B cell (primary cell): ENCODE results near the gene ATP9A. TPM values are rescaled to one million over a fixed set of nuclear protein-coding genes. Genes with fewer than 3 reads are reported as not detected.

Experiments used
- ATAC-seq: fragments of 200-7000 bp; cut with Tn5 transposase; one replicate; pipeline ENCODE4 v1.10.0; 2021; ENCODE audit warnings: low read depth, mild to moderate bottlenecking, moderate number of reproducible peaks, moderate library complexity
- CTCF ChIA-PET: fragments of 350-600 bp; sonication (Branson Sonifier 250); formaldehyde crosslinking; loops from one replicate; lab custom pipeline; 2021; ENCODE audit warnings: antibody characterized with exemption, inconsistent platforms; lab: Charles Lee
- POLR2A ChIA-PET: fragments of 350-600 bp; sonication (Branson Sonifier 250); formaldehyde crosslinking; loops from one replicate; lab custom pipeline; 2021; ENCODE audit warnings: antibody characterized with exemption; lab: Charles Lee
- DNase-seq: peaks from one replicate; pipeline ENCODE4 v3.0.0; 2013
- H2AFZ ChIP-seq: 2 replicates; pipeline ENCODE4 v1.6.1; 2012; ENCODE audit warnings: mild to moderate bottlenecking, low read depth, low read length; ENCODE audit not compliant: insufficient read depth, poor library complexity, severe bottlenecking
- H3K27ac ChIP-seq, 2 donors: 1 replicate in 1 of 2; 2 replicates in 1 of 2; pipeline ENCODE4 v1.5.1; 2012 to 2013; ENCODE audit warnings: low read length in 2 of 2, mild to moderate bottlenecking in 2 of 2, moderate library complexity in 1 of 2
- H3K27me3 ChIP-seq, 4 experiments: fragments of 200-600 bp in 1 of 4; sonication (generic) in 1 of 4; replicated peaks in 1 of 4; 1 replicate in 2 of 4; 2 replicates in 2 of 4; pipeline versions ENCODE4 v1.6.1 to v1.7.0; 2013 to 2016; ENCODE audit warnings: low read length in 3 of 4, mild to moderate bottlenecking in 2 of 4, mixed read lengths in 1 of 4, moderate library complexity in 1 of 4; ENCODE audit not compliant: insufficient read depth in 4 of 4, control insufficient read depth in 3 of 4; ENCODE audit errors: control extremely low read depth in 1 of 4
- H3K36me3 ChIP-seq, 2 experiments: replicated peaks in 1 of 2; 1 replicate in 1 of 2; 2 replicates in 1 of 2; pipeline versions ENCODE4 v1.6.1 to v1.7.1; 2013; ENCODE audit warnings: low read length in 1 of 2; ENCODE audit not compliant: insufficient read depth in 2 of 2, control insufficient read depth in 1 of 2; ENCODE audit errors: control extremely low read depth in 1 of 2, extremely low read depth in 1 of 2
- H3K4me1 ChIP-seq, 2 donors: fragments of 200-600 bp in 1 of 2; sonication (generic) in 1 of 2; 1 replicate in 1 of 2; 2 replicates in 1 of 2; pipeline versions ENCODE4 v1.5.1 to v1.6.1; 2013 to 2017; ENCODE audit warnings: low read length in 2 of 2; ENCODE audit not compliant: control insufficient read depth in 2 of 2, insufficient read depth in 2 of 2
- H3K4me2 ChIP-seq: replicated peaks from 2 replicates; pipeline ENCODE3; 2012; ENCODE audit warnings: mild to moderate bottlenecking, low read depth, low read length; ENCODE audit not compliant: poor library complexity, severe bottlenecking
- H3K4me3 ChIP-seq, 5 experiments: fragments of 200-600 bp in 1 of 5; sonication (generic) in 1 of 5; 1 replicate in 3 of 5; 2 replicates in 2 of 5; pipeline versions ENCODE4 v1.5.1 to v1.7.0; 2011 to 2016; ENCODE audit warnings: low read length in 4 of 5, mild to moderate bottlenecking in 4 of 5, low read depth in 2 of 5, control low read depth in 1 of 5, moderate library complexity in 1 of 5; ENCODE audit not compliant: insufficient read depth in 1 of 5; ENCODE audit errors: control extremely low read depth in 1 of 5, extremely low read depth in 1 of 5
- H3K79me2 ChIP-seq: fragments of 200-600 bp; sonication (generic); one replicate; pipeline ENCODE4 v1.6.0; 2016; ENCODE audit warnings: low read length; ENCODE audit not compliant: control insufficient read depth, insufficient read depth
- H3K9ac ChIP-seq: fragments of 200-600 bp; sonication (generic); 2 replicates; pipeline ENCODE4 v1.6.1; 2017; ENCODE audit warnings: mild to moderate bottlenecking, low read length, moderate library complexity
- H3K9me3 ChIP-seq, 3 donors: one replicate each; pipeline versions ENCODE4 v1.6.1 to v1.7.1; 2013; ENCODE audit warnings: low read length in 2 of 3; ENCODE audit not compliant: control insufficient read depth in 2 of 3, insufficient read depth in 1 of 3; ENCODE audit errors: control extremely low read depth in 1 of 3
- H4K20me1 ChIP-seq: 2 replicates; pipeline ENCODE4 v1.6.0; 2012; ENCODE audit warnings: mild to moderate bottlenecking, low read length; ENCODE audit not compliant: insufficient read depth, control insufficient read depth, poor library complexity, severe bottlenecking
- H3K27ac Mint-ChIP-seq: one replicate; pipeline ENCODE4 v1.8.0; 2021; ENCODE audit warnings: mixed read lengths
- H3K27me3 Mint-ChIP-seq: one replicate; pipeline ENCODE4 v1.8.0; 2021; ENCODE audit warnings: mixed read lengths
- H3K4me1 Mint-ChIP-seq: one replicate; pipeline ENCODE4 v1.8.0; 2021; ENCODE audit warnings: mixed read lengths
- H3K4me3 Mint-ChIP-seq: one replicate; pipeline ENCODE4 v1.8.0; 2021; ENCODE audit warnings: mixed read lengths
- H3K9me3 Mint-ChIP-seq: one replicate; pipeline ENCODE4 v1.8.0; 2022; ENCODE audit warnings: mixed read lengths; ENCODE audit not compliant: insufficient read depth
- CTCF ChIP-seq: fragments of 200-600 bp; IDR thresholded peaks from one replicate; pipeline ENCODE4 v1.8.0; 2022; ENCODE audit warnings: antibody characterized with exemption, mild to moderate bottlenecking
- EZH2 ChIP-seq: IDR thresholded peaks from 2 replicates; pipeline ENCODE4 v1.6.1; 2012; ENCODE audit warnings: borderline replicate concordance, low read depth, mild to moderate bottlenecking, moderate library complexity, low read length; ENCODE audit not compliant: insufficient read depth, poor library complexity, severe bottlenecking
- WGBS: methylation state at CpG from one replicate; pipeline ENCODE4 v1.1.5; 2013; ENCODE audit warnings: missing lambda C conversion rate; ENCODE audit not compliant: insufficient coverage; 5-methylcytosine and 5-hydroxymethylcytosine counted together
- intact Hi-C: fragments of 100-400 bp; cut with micrococcal nuclease; formaldehyde crosslinking; loops from one replicate; pipeline ENCODE4 v1.10.0; 2022
- polyA plus RNA-seq: library from polyadenylated mRNA; depleted of rRNA; stranded (reverse); fragments of >200 nt; gene quantifications from 2 replicates; pipeline ENCODE4 v1.2.3, GENCODE V29; 2012
- total RNA-seq, 2 donors: library from RNA; stranded (reverse); fragments of 120-200 nt in 1 of 2; gene quantifications; 1 replicate in 1 of 2; 2 replicates in 1 of 2; pipeline versions ENCODE4 v1.2.3 to v1.2.4, GENCODE V29; 2013 to 2022

The ATP9A gene
- total and polyA plus RNA-seq, 2 donors (not counting 1 experiment from before 2014, with no cell fraction given) = 0.13 to 0.22 TPM

- Histone ChIP-seq H2AFZ (no peak overlapping the region), H3K27ac (no peak overlapping the region), H3K9ac (no peak overlapping the region), H3K4me2 (no peak overlapping the region), H3K9me3 (no peaks in the 10 kb centered on the region), H3K4me1 (no peaks in the 10 kb centered on the region), H3K79me2 (no peaks in the 10 kb centered on the region), H3K4me3 (no peak overlapping the region), H4K20me1 (no peaks in the 10 kb centered on the region), H3K27me3 (peaks cover 0 to 21% (median 0%) of the 10 kb centered on the region in 4 experiments), H3K36me3 (no peaks in the 10 kb centered on the region)
- intact Hi-C loops = no loop called here
- TF ChIP-seq CTCF = no peak
- no peak for TF ChIP-seq EZH2
- POLR2A ChIA-PET = no interaction called here
- H3K9me3 Mint-ChIP-seq = no peaks in the 10 kb centered on the region
- peaks cover 2% of the 10 kb centered on the region for H3K4me1 Mint-ChIP-seq
- H3K27me3 Mint-ChIP-seq = peaks cover 47% of the 10 kb centered on the region
- WGBS = no CpG with 5 or more reads among the region's 5 CpGs
- ATAC-seq = no peak
- H3K27ac Mint-ChIP-seq = no peak overlapping the region
- CTCF ChIA-PET = interaction anchor here (1.1 to 1.5 kb wide), 3 partner anchors 11 to 15 kb away, joined by 3 to 7 read pairs (median 3); no protein-coding TSS in a partner anchor
- no peak overlapping the region for H3K4me3 Mint-ChIP-seq
- DNase-seq = no peak
Measured at GRCh38 chr20:51608061-51608460, 160.1 kb downstream of the ATP9A start.

- no peak for DNase-seq
- no peaks in the 10 kb centered on the region for H3K4me1 ChIP-seq
- no peak overlapping the region for H3K4me2 ChIP-seq
- H3K27me3 ChIP-seq = peaks cover 0 to 22% (median 0%) of the 10 kb centered on the region in 4 experiments
- H3K79me2 ChIP-seq = no peaks in the 10 kb centered on the region
- peaks cover 2% of the 10 kb centered on the region for H3K4me1 Mint-ChIP-seq
- POLR2A ChIA-PET = no interaction called here
- ATAC-seq = no peak
- H4K20me1 ChIP-seq = no peaks in the 10 kb centered on the region
- H3K9me3 ChIP-seq = no peaks in the 10 kb centered on the region
- no peaks in the 10 kb centered on the region for H3K36me3 ChIP-seq
- intact Hi-C loops = no loop called here
- 50% methylated on average over 1 of the region's 2 CpGs for WGBS
- no peak overlapping the region for H3K27ac ChIP-seq
- TF ChIP-seq EZH2 (no peak), CTCF (no peak)
- H2AFZ ChIP-seq = no peak overlapping the region
- no peak overlapping the region for H3K4me3 Mint-ChIP-seq
- no peaks in the 10 kb centered on the region for H3K9me3 Mint-ChIP-seq
- peaks cover 42% of the 10 kb centered on the region for H3K27me3 Mint-ChIP-seq
- H3K4me3 ChIP-seq = no peak overlapping the region
- H3K27ac Mint-ChIP-seq = no peak overlapping the region
- H3K9ac ChIP-seq = no peak overlapping the region
- CTCF ChIA-PET = no interaction called here
Measured at GRCh38 chr20:51607170-51607569, 161.0 kb downstream of the ATP9A start.
